Activated CD4-positive, alpha-beta T cell treated with anti-CD3 and anti-CD28 coated beads, Interleukin-2, amount 50 U/mL, for 48 hours (primary cell): Measurements from ENCODE around the gene FZD10.

ENCODE experiments used
- DNase-seq, 2 experiments: peaks; one replicate each; pipeline ENCODE4 v3.0.0-alpha.2; 2020

Gene FZD10, protein sequence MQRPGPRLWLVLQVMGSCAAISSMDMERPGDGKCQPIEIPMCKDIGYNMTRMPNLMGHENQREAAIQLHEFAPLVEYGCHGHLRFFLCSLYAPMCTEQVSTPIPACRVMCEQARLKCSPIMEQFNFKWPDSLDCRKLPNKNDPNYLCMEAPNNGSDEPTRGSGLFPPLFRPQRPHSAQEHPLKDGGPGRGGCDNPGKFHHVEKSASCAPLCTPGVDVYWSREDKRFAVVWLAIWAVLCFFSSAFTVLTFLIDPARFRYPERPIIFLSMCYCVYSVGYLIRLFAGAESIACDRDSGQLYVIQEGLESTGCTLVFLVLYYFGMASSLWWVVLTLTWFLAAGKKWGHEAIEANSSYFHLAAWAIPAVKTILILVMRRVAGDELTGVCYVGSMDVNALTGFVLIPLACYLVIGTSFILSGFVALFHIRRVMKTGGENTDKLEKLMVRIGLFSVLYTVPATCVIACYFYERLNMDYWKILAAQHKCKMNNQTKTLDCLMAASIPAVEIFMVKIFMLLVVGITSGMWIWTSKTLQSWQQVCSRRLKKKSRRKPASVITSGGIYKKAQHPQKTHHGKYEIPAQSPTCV

DNA sequence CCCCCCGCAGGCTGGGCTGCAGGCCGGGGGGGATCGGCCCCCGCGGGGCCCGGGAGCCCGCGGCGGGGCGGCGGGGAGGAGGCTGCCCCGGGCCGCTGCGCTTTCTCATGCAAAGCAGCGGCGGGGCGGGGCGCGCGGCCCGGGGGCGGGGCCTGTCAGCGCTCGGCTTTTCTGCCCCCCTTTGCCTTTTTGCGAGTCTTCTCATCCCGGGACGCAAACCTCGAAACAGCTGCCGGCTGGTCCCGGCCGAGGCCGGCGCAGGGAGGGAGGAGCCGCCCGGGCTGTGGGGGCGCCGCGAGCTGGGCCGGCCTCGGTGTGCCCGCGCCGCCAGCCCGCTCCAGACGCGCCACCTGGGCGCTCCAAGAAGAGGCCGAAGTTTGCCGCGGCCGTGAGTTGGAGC lies at the start of gene FZD10:
Gene FZD10, plus strand, starts transcription at position 198 of the 400 bp plus-strand sequence. CDS start 479 bp downstream, outside the sequence.
- peak; percentile 20 to 24 for DNase-seq

DNA sequence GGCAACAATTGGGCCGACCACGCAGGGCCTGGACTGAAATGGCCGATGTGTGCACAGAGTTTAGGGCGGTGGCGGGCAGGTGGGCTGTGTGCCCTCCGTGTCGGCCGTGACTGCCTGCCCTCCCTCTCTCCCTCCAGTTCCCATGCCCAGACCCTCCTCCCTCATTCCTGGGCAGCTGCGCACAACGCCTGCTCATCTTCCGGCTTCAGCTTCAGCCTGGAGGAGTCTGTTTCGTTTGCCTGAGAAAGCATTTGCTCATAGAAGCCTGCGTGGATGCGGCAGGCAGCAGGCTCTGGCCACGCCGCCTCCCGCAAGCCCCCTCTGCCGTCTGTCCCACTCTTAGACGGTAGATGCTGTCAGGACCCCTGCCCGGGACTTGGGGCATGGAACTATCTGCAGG lies 47.3 kb upstream of the FZD10 start:
- DNase-seq, result no peak

DNA sequence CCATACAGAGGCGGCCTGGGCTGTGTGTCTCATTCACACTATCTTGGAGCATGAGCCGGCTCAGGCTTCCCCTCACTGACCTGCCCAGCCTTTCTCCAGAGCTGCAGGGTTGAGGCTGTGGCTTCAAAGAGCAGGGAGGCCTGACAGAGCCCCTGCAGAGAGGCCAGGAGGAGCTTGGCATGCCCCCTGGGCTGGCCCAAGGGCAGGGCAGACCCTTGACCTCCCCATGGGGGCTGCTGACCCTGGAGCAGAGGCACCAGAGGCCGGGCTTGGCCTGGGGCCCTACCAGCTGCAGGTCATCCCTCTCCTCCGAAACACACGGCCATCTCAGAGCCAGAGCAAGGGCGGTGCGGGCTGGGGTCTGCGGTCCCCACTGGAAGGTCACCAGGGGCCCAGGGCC lies 46.6 kb upstream of the FZD10 start:
- DNase-seq, result no peak

- DNase-seq, result no peak
These were observed 45.5 kb upstream of the FZD10 start for GRCh38 chr12:130116791-130117190.

GRCh38 chr12:130117233-130117632 lies 45.0 kb upstream of the FZD10 start:
- no peak for DNase-seq

- no peak for DNase-seq
These were observed 44.6 kb upstream of the FZD10 start for GRCh38 chr12:130117701-130118100.

- no peak for DNase-seq
These were observed 44.1 kb upstream of the FZD10 start for GRCh38 chr12:130118181-130118580.

DNA sequence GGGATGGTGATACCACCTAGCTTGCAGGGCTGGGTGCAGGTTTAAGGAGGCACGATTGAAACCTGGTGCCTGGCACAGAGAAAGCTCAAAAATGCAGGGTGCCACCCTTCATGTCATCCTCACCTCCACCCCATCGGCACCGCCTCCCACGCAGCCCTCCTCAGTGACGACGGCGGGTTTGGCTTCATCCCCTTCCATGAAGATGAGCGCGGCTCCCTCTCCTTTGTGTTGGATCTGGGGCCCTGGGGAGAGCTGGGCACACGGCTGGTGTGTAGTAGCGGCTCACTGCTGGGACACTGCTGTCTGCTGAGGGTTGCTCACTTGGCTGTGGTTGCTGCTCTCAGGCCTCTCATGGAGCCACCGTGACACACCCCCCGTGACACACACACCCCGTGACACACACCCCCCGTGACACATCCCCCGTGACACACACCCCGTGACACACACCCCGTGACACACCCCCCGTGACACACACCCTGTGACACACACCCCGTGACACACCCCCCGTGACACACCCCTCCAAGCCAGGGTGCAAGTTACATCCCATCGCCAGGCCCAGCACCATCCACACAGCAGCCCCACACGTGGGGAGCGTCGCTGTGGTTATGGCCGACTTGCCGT lies 42.9 kb upstream of the FZD10 start:
- no peak for DNase-seq

- no peak for DNase-seq
These were observed 42.1 kb upstream of the FZD10 start for GRCh38 chr12:130120012-130120805.

GRCh38 chr12:130121226-130122000 lies 40.9 kb upstream of the FZD10 start:
- no peak for DNase-seq

DNA sequence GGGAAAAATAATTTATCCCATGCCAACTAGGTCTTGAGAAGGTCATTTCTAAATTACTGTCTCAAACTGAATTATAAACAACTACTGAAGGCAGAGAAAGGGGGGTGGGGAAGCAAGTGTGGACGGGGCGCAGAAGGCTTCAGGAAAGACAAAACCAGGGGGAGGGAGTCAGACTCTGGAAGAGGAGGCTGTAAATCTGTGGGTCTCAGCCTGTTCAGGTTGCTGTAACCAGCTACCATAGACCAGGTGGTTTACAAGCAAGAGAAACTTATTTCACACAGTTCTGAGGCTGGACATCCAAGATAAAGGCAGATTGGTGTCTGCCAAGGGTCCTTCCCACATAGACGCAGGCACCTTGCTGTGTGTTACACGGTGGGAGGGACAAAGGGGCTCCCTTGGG lies 39.9 kb upstream of the FZD10 start:
- no peak for DNase-seq

- no peak for DNase-seq
These were observed 38.2 kb upstream of the FZD10 start for GRCh38 chr12:130124106-130124505.

GRCh38 chr12:130124605-130125244 lies 37.5 kb upstream of the FZD10 start:
- DNase-seq, result no peak

GRCh38 chr12:130126023-130126432 lies 36.2 kb upstream of the FZD10 start:
- no peak for DNase-seq

- no peak for DNase-seq
These were observed 34.7 kb upstream of the FZD10 start for GRCh38 chr12:130127532-130127911.

DNA sequence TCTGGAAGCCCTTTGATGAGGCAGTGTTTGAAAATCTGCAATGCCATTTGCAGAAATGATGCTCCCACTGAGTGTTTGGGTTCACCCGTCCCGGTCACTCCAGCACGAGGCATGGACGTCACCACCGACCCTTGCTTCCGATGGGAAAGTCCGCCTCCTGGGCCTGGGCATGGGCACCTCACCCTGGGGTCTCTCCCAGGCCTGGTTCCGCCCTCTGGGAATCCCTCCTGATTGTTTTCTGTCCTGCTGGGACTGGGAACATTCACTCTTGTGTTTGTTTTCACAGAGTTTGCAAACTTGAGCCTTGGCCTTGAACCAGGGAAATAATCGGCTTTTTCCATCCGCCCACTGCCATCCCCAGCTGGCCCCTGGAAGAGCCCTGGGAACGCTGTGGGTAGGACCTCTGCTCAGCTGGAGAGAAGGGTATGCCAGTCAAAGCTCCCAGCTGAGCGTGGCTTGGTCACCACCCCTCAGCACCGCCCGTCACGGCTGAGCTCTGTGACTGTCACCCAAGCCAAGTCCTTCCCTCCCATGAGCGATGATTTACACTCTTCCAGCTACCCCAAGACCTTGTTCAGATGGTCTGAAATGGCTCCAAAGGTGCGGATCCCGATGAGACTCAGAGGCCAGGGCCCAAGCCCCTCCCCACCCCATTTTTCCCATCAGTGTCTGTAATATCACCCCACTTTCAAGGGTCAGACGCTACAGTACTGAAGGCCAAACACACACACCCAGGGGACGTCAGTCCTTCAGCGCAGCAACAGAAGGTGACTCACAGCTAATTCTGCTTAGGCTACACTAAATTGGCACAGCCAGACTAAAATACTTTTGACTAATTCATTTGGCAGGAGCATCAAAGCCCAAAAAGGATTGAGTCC lies 34.1 kb upstream of the FZD10 start:
- no peak for DNase-seq

DNA sequence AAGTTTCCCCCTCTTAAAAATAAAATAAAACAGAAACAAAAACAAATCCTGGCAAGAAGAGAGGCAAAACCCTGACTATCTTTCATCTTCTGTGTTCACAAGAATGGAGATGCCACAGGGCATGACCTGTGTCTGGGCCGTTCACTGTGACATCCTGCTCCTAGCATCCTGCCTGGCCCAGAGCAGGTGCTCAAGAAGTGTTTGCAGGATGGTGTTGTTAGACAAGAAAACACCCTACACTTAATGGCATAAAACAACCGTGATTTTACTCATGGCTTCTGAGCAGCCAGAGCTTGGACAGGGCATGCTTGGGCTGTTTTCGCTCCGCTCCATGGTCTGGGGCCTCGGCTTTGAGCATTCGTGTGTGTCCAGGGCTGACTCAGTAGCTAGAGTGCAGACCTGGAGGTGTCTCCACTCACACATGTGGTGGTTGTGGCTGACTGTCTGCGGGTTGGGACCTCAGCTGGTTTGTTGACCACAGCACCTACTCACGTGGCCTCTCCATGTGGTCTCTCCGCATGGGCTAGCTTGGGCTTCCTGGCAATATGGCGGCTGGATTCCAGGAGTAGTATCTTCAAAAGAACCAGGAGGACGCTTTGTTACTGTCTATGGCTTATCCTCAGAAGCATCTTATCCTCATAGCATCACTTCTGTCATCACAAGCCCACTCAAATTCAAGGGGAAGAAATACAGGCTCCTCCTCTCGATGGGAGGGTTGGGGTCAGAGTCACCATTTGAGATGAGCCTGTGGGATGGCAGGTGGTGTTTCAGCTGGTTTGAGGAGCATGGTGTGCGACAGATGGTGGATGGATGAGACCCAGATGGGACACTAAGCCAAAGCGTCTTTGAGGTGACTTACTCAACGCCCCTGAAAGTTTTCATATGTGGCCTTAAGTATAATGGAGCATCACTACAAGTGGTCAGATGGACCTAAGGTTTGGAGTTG lies 33.2 kb upstream of the FZD10 start:
- DNase-seq, result no peak

DNA sequence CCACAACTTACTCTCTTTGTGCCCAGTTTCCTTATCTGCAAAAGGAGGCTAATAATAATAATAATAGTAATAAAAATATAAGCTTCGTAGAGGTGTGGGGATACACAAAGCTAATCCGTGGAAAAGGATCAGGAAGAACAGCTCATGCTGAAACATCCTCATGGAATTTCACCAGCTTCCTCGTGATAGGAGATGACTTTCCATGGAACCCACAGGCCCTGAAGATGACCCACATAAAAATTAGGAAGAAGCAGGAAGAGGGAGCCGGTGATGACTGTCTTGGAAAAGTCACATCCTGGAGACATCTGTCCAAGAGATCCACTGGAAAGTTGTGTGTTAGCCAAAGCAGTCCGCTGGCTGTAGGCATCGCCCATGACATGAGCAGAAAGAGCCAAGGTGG lies 31.9 kb upstream of the FZD10 start:
- DNase-seq, result no peak

GRCh38 chr12:130131025-130131424 lies 31.2 kb upstream of the FZD10 start:
- DNase-seq, result no peak

- DNase-seq, result no peak
These were observed 30.5 kb upstream of the FZD10 start for GRCh38 chr12:130131801-130132200.
